WERI-Rb-1 (cell line): ENCODE data around the gene ANO1.

Experiments used
- DNase-seq: peaks from one replicate; pipeline ENCODE4 v3.0.0-alpha.2; 2020
- H3K27ac ChIP-seq: fragments of 250-450 bp; sonication (Bioruptor Pico); 2 replicates; pipeline ENCODE4 v1.5.1; 2020; ENCODE audit warnings: mild to moderate bottlenecking, moderate library complexity
- H3K27me3 ChIP-seq: fragments of 250-450 bp; sonication (Bioruptor Pico); 2 replicates; pipeline ENCODE4 v1.5.1; 2021; ENCODE audit warnings: mild to moderate bottlenecking, low read depth, moderate library complexity; ENCODE audit not compliant: insufficient read depth, severe bottlenecking
- H3K36me3 ChIP-seq: fragments of 250-450 bp; sonication (Bioruptor Pico); 2 replicates; pipeline ENCODE4 v1.5.1; 2020; ENCODE audit warnings: mild to moderate bottlenecking, moderate library complexity
- H3K4me3 ChIP-seq: 2 replicates; pipeline ENCODE4 v1.5.1; 2011; ENCODE audit warnings: low read depth, mild to moderate bottlenecking, control low read depth, low read length
- H3K9me3 ChIP-seq: fragments of 250-450 bp; sonication (Bioruptor Pico); 2 replicates; pipeline ENCODE4 v1.5.1; 2021; ENCODE audit warnings: mild to moderate bottlenecking, moderate library complexity; ENCODE audit not compliant: severe bottlenecking
- TF ChIP-seq, protein P1 (sequence below): IDR thresholded peaks from 2 replicates; pipeline ENCODE4 v1.5.1; 2011; ENCODE audit warnings: low read depth, mild to moderate bottlenecking, control low read depth, inconsistent platforms, low read length

Gene ANO1

DNA sequence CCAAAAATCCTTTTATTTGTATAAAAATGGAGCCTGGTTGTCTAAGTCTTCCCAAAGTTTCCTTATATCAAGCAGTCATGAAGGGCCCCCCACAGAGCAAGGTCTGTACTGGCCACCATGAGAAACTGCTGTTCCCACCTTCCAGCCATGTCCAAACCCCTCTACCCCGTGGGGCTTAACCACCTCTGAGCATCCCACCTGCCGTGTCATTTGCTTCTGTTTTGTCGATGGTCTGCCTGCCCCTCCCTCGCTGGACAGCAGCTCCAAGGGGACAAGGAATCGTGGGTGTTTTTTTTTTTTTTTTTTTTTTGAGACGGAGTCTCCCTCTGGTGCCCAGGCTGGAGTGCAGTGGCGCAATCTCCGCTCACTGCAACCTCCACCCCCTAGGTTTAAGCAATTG is 11.1 kb upstream of the ANO1 start:
- no peak overlapping the region for H3K27ac ChIP-seq
- DNase-seq = no peak
- H3K4me3 ChIP-seq = no peak overlapping the region
- H3K27me3 ChIP-seq = no peaks in the 10 kb centered on the region
- H3K9me3 ChIP-seq = no peaks in the 10 kb centered on the region
- TF ChIP-seq, protein P1, sequence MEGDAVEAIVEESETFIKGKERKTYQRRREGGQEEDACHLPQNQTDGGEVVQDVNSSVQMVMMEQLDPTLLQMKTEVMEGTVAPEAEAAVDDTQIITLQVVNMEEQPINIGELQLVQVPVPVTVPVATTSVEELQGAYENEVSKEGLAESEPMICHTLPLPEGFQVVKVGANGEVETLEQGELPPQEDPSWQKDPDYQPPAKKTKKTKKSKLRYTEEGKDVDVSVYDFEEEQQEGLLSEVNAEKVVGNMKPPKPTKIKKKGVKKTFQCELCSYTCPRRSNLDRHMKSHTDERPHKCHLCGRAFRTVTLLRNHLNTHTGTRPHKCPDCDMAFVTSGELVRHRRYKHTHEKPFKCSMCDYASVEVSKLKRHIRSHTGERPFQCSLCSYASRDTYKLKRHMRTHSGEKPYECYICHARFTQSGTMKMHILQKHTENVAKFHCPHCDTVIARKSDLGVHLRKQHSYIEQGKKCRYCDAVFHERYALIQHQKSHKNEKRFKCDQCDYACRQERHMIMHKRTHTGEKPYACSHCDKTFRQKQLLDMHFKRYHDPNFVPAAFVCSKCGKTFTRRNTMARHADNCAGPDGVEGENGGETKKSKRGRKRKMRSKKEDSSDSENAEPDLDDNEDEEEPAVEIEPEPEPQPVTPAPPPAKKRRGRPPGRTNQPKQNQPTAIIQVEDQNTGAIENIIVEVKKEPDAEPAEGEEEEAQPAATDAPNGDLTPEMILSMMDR = no peak
- no peaks in the 10 kb centered on the region for H3K36me3 ChIP-seq

DNA sequence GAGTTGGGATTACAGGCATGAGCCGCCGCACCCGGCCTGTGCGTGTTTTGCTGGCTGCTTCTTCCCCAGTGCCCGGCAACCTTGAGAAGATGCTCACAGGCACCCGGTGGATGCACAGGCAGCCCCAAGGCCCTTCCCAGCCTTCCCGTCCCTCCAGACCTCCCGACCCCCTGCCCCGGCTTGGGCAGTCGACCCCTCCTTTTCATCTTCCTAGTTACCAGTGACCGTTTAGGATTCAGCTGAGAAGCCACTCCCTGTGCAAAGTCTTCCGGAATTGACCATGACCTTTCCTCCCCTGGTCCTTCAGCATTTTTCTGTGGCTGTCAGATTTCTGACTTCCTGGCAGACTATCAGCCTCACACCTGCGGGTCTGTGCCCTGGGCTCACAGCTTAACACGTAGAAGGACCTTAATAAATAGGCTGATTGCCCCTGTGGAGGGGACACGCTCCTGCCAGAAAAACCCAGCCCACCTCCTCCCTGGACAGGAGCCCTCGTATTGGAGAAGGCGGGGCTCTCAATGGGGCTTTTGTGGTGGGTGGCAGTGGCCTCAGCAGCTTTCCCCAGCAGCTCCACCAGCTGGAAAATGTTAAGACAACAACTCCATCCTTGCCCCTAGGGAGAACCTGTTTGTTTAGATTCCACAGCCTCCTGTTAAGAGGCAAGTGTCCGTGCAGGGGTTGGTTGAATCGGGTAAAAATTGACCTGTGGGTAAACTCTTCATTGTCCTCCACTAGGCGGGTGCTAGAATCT is 10.4 kb upstream of the ANO1 start:
- Histone ChIP-seq H3K4me3 (no peak overlapping the region), H3K36me3 (no peaks in the 10 kb centered on the region), H3K27ac (no peak overlapping the region), H3K27me3 (no peaks in the 10 kb centered on the region), H3K9me3 (no peaks in the 10 kb centered on the region)
- TF ChIP-seq, protein P1 = no peak
- DNase-seq = no peak

DNA sequence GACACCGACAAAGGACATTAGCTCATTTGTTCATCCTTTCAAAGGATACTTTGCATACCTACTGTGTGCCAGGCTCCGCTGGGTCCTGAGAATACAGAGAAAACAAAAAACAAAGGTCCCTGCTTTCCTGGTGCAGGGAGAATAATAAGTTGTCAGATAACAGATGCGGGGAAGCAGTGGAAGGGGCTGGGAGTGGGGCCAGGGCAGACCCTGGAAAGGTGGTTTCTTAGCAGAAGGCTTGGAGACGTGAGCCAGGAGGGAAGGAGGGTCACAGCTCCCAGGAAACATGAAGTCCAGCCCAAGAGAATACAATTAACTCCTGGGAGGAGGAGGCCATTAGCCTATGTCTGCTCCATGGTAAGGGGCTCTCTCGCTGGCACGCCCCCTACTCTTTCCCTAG is 9.8 kb upstream of the ANO1 start:
- Histone ChIP-seq H3K4me3 (no peak overlapping the region), H3K27ac (no peak overlapping the region), H3K9me3 (no peaks in the 10 kb centered on the region), H3K36me3 (no peaks in the 10 kb centered on the region), H3K27me3 (no peaks in the 10 kb centered on the region)
- no peak for DNase-seq
- TF ChIP-seq, protein P1 = no peak

DNA sequence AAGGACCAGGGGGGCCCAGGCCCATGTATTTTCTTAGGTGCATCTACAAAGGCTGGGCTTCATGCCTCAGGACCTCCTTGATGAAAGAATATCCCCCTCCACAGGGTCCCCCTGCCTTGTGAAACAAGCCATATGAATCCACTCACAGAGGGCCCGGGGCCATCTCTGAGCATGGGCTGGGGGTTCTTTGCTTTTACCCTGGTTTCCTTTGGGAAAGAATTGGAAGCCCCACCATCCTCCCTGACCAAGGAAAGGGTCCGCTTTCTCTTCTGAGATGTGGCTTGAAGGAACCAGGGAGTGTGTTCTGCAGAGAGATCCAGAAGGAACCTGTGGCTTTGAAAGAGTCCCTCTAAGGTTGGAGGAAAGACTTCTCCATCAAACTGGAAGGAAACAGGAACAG is 9.2 kb upstream of the ANO1 start:
- no peak overlapping the region for H3K4me3 ChIP-seq
- DNase-seq = no peak
- H3K9me3 ChIP-seq = no peaks in the 10 kb centered on the region
- no peaks in the 10 kb centered on the region for H3K36me3 ChIP-seq
- no peaks in the 10 kb centered on the region for H3K27me3 ChIP-seq
- TF ChIP-seq, protein P1 = no peak
- no peak overlapping the region for H3K27ac ChIP-seq

DNA sequence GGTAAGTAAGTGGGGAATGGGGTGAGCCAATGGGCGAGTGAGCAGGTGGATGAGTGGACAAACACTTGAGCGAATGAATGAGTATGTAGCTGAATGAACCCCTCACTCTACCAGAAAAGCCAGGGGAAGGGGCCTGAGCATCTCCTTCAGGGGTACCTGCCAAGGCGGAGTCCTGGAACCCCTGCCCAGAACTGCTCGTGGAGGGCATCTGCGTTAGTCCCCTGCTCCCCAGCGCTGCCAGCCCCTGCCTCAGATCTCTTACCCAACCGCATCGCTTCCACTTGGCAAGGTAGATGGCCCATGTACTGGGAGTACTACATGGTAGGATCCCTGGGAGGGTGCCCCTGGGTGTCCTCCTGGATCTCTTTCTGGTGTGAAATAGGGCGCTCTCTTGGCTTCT is 7.4 kb upstream of the ANO1 start:
- Histone ChIP-seq H3K4me3 (no peak overlapping the region), H3K9me3 (no peaks in the 10 kb centered on the region), H3K27ac (no peak overlapping the region), H3K27me3 (no peaks in the 10 kb centered on the region), H3K36me3 (no peaks in the 10 kb centered on the region)
- no peak for DNase-seq
- TF ChIP-seq, protein P1 = no peak

DNA sequence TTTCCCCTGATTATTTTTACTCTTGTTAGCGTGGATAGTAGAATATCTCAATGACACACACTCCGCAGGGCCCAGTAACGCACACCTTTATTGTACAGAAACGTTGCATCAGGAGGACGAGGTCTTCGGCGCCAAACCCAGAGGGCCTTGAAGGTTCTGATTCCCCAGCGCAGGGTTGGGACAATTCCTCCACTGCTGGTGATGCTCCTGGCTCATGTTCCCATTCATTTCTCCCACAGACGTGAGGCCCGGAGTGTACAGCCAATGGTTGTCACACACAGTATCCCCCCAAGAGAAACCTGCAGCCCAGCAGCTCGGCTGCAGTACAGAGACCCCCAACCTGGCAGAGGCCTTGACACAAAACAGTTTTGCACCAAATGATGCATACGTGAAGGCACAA is 6.1 kb upstream of the ANO1 start:
- Histone ChIP-seq H3K36me3 (no peaks in the 10 kb centered on the region), H3K9me3 (no peaks in the 10 kb centered on the region), H3K27ac (no peak overlapping the region), H3K4me3 (no peak overlapping the region), H3K27me3 (no peaks in the 10 kb centered on the region)
- TF ChIP-seq, protein P1 = no peak
- no peak for DNase-seq
